GM12875 (cell line): ENCODE results near the gene OR6Y1.

Experiments used
- H3K4me3 ChIP-seq: one replicate; pipeline ENCODE4 v1.5.1; 2011; ENCODE audit warnings: low read depth, low read length, control low read depth
- CTCF ChIP-seq: IDR thresholded peaks from 2 replicates; pipeline ENCODE4 v1.5.1; 2011; ENCODE audit warnings: low read depth, mild to moderate bottlenecking, control low read depth, inconsistent platforms, low read length, moderate library complexity, borderline replicate concordance; ENCODE audit not compliant: insufficient read depth

OR6Y1 gene

GRCh38 chr1:158534496-158534895 lies 19.7 kb downstream of the OR6Y1 start:
- no peak overlapping the region for H3K4me3 ChIP-seq
- TF ChIP-seq CTCF, result no peak

- TF ChIP-seq CTCF, result no peak
- no peak overlapping the region for H3K4me3 ChIP-seq
Measured at GRCh38 chr1:158527190-158527815, 26.9 kb downstream of the OR6Y1 start.

GRCh38 chr1:158521666-158522058 lies 32.5 kb downstream of the OR6Y1 start:
- H3K4me3 ChIP-seq, result no peak overlapping the region
- TF ChIP-seq CTCF, result no peak

- no peak for TF ChIP-seq CTCF
- no peak overlapping the region for H3K4me3 ChIP-seq
Measured at GRCh38 chr1:158520955-158521665, 33.1 kb downstream of the OR6Y1 start.

GRCh38 chr1:158520021-158520420 lies 34.2 kb downstream of the OR6Y1 start:
- no peak overlapping the region for H3K4me3 ChIP-seq
- no peak for TF ChIP-seq CTCF

GRCh38 chr1:158516966-158517365 lies 37.2 kb downstream of the OR6Y1 start:
- TF ChIP-seq CTCF, result no peak
- H3K4me3 ChIP-seq, result no peak overlapping the region
